Measurements from ENCODE around the gene SERPINB6.

- no peak for TF ChIP-seq RAD21 (conservative IDR thresholded peaks at IDR 0.05 in 1 of 2, IDR thresholded peaks at IDR 0.05 in 1 of 2)
- no peak for TF ChIP-seq CTCF (IDR thresholded peaks at IDR 0.05)
- no peak for TF ChIP-seq MYC (IDR thresholded peaks at IDR 0.05; ENCODE audit: borderline replicate concordance, low read length)
- TF ChIP-seq POLR2A (IDR thresholded peaks at IDR 0.05; ENCODE audit: low read length) = no peak
- no peak for TF ChIP-seq HDAC2 (IDR thresholded peaks at IDR 0.05)
- no peak for TF ChIP-seq JUNB (IDR thresholded peaks at IDR 0.05)
- TF ChIP-seq CEBPB (IDR thresholded peaks at IDR 0.05) = no peak
Measured at GRCh38 chr6:2949121-2949520, 22.2 kb downstream of the SERPINB6 start.

Measured in A549 (cell line).